ENCODE results near the gene NSG1. TPM values are rescaled to one million over a fixed set of nuclear protein-coding genes. Genes with fewer than 3 reads are reported as not detected.

The NSG1 gene, protein sequence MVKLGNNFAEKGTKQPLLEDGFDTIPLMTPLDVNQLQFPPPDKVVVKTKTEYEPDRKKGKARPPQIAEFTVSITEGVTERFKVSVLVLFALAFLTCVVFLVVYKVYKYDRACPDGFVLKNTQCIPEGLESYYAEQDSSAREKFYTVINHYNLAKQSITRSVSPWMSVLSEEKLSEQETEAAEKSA
- 3.2 to 6.3 TPM (median 4.5 TPM) in 5 replicates for total RNA-seq (2022; extraction: Qiagen RNA extraction; ENCODE audit: low read depth)

DNA sequence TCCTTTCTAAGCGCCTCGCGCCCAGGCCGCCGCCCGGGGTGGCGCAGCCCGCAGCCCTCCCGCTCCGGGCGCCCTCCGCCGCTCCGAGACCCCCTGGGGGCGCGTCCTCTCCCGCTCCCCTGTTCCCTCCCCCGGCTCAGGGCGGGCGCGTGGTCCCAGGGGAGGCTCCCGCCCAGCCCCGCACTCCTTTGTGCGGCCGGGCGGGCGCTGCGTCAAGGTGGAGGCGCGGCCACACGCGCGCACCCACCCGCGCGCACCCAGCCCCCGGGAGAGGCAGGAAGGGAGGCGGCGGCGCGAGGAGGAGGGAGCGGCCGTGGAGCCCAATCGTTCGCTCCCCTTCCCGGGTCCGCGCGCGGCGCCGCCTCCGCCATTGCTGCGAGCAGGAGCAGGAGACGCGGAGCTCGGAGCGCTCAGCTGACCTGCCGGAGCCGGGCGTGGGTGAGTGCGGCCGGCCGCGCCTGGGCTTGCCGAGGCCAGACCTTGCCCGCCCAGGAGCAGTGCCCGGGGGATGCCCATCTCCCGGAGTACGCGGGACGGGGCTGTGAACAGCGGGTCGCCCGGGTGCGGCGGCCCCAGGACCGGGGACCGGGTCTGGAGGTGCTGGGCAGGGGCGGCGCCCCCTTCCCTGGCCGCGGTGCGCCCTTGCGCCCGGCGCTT is at the start of gene NSG1:
NSG1 (plus strand) TSS at position 367 of the 657 bp plus-strand sequence. CDS start 528 bp downstream, outside the sequence.

Other genes with a start within 250 kb of the NSG1 start
- not detected in 5 replicates for gene OTOP1, start 160.2 kb upstream of the NSG1 start, total RNA-seq (2022; extraction: Qiagen RNA extraction; ENCODE audit: low read depth)
- 7.3 to 13.0 TPM (median 11.3 TPM) in 5 replicates for gene TMEM128, start 138.9 kb upstream of the NSG1 start, total RNA-seq (2022; extraction: Qiagen RNA extraction; ENCODE audit: low read depth)
- gene LYAR, start 96.9 kb upstream of the NSG1 start, total RNA-seq (2022; extraction: Qiagen RNA extraction; ENCODE audit: low read depth), result 27.0 to 40.5 TPM (median 30.7 TPM) in 5 replicates
- 1.8 to 3.5 TPM (median 2.2 TPM) in 5 replicates for gene ZBTB49, start 96.9 kb upstream of the NSG1 start, total RNA-seq (2022; extraction: Qiagen RNA extraction; ENCODE audit: low read depth)
- gene STX18, start 154.9 kb downstream of the NSG1 start, total RNA-seq (2022; extraction: Qiagen RNA extraction; ENCODE audit: low read depth), result 19.9 to 36.6 TPM (median 22.4 TPM) in 5 replicates

Measured in A549 treated with ZK216348 at 1 μM for 4 hours (cell line).